SH-SY5Y (cell line): ENCODE measurements around the gene P2RY10.

Experiments used
- GATA2 ChIP-seq: IDR thresholded peaks from 2 replicates; pipeline ENCODE4 v1.6.1; 2011; ENCODE audit warnings: mild to moderate bottlenecking, low read depth, low read length
- GATA3 ChIP-seq: IDR thresholded peaks from 2 replicates; pipeline ENCODE4 v1.6.1; 2011; ENCODE audit warnings: low read depth, mild to moderate bottlenecking, low read length, moderate library complexity

DNA sequence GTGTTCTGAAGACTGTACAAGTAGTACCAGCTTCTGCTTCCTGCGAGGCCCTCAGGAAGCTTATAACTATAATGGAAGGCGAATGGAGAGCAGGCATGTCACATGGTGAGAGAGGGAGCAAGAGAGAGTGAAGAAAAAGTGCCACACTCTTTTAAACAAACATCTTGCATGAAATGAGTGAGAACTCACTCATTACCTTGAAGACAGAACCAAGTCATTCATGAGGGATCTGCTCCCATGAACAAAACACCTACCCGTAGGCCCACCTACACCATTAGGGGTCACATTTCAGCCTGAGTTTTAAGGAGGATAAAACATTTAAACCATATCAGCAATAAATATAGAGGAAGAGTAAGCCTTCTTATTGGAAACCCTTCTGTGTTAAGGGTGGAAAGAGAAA is 19.4 kb downstream of the P2RY10 start:
- TF ChIP-seq GATA2 (no peak), GATA3 (no peak)
